Testis (tissue), 3 donors: ENCODE results near the gene NFATC2. TPM values are rescaled to one million over a fixed set of nuclear protein-coding genes. Genes with fewer than 3 reads are reported as not detected.
A peak's percentile ranks its signal among the peaks of the same experiment; 100 is the strongest.

Experiments used
- DNase-seq: peaks from one replicate; pipeline ENCODE4 v3.0.0-alpha.2; 2019
- H3K27ac ChIP-seq, 2 donors: fragments of 200-600 bp; sonication (generic); one replicate each; pipeline ENCODE4 v1.5.1; 2019
- H3K27me3 ChIP-seq: fragments of 200-600 bp; sonication (generic); one replicate; pipeline ENCODE4 v1.5.1; 2019
- H3K36me3 ChIP-seq: fragments of 200-600 bp; sonication (generic); one replicate; pipeline ENCODE4 v1.5.1; 2017; ENCODE audit warnings: low read depth; ENCODE audit errors: missing control alignments
- H3K4me1 ChIP-seq: fragments of 200-600 bp; sonication (generic); one replicate; pipeline ENCODE4 v1.5.1; 2019
- H3K4me3 ChIP-seq, 2 donors: fragments of 200-600 bp; sonication (generic); one replicate each; pipeline ENCODE4 v1.5.1; 2017 to 2019
- H3K9me3 ChIP-seq: fragments of 200-600 bp; sonication (generic); one replicate; pipeline ENCODE4 v1.5.1; 2017
- CTCF ChIP-seq, 3 experiments: fragments of 450-650 bp in 2 of 3; fragments of 200-600 bp in 1 of 3; sonication (generic) in 1 of 3; IDR thresholded peaks; one replicate each; pipeline ENCODE4 v1.5.1; 2016 to 2019; ENCODE audit warnings: antibody characterized with exemption in 3 of 3, mild to moderate bottlenecking in 2 of 3, moderate library complexity in 1 of 3
- POLR2A ChIP-seq: fragments of 450-650 bp; IDR thresholded peaks from one replicate; pipeline ENCODE4 v1.6.1; 2017; ENCODE audit warnings: antibody characterized with exemption, mild to moderate bottlenecking, moderate library complexity
- WGBS, 2 donors: methylation state at CpG; one replicate each; pipeline ENCODE4 v1.1.5; 2018; 5-methylcytosine and 5-hydroxymethylcytosine counted together
- intact Hi-C: fragments of 100-400 bp; cut with DNase I; formaldehyde crosslinking; loops from one replicate; pipeline ENCODE4 v1.15.1; 2023; ENCODE audit warnings: low total_unique reads
- polyA plus RNA-seq: library from polyadenylated mRNA; stranded (reverse); fragments of 350-450 nt; fragmentation: Illumina TruSeq; extraction: RNeasy Lipid Tissue Mini Kit (QIAGEN cat#74804); gene quantifications from one replicate; pipeline ENCODE4 v1.2.3, GENCODE V29; 2014; ENCODE audit warnings: low read depth, low replicate concordance; ENCODE audit not compliant: insufficient read depth
- total RNA-seq, 2 donors: library from RNA; depleted of rRNA; stranded (reverse); fragments of >200 nt; gene quantifications; one replicate each; pipeline ENCODE4 v1.2.3, GENCODE V29; 2016

The NFATC2 gene
- total and polyA plus RNA-seq, 3 donors from 2014 or later, result 5.4 to 7.5 (median 6.5) TPM

GRCh38 chr20:51468636-51469035 lies 73.9 kb downstream of the NFATC2 start:
- no peak for DNase-seq
- Histone ChIP-seq H3K4me3 (no peak overlapping the region), H3K27me3 (no peaks in the 10 kb centered on the region), H3K4me1 (peaks cover 8% of the 10 kb centered on the region), H3K27ac (no peak overlapping the region), H3K36me3 (no peaks in the 10 kb centered on the region), H3K9me3 (no peaks in the 10 kb centered on the region)
- intact Hi-C loops, result no loop called here
- TF ChIP-seq CTCF (IDR thresholded peaks at IDR 0.05) (no peak), POLR2A (no peak)
- 82 to 98% methylated on average over 7 of the region's 7 CpGs for WGBS, 2 donors

- H3K4me1 ChIP-seq, result peaks cover 8% of the 10 kb centered on the region
- no peaks in the 10 kb centered on the region for H3K9me3 ChIP-seq
- TF ChIP-seq POLR2A (no peak), CTCF (IDR thresholded peaks at IDR 0.05) (no peak)
- intact Hi-C loops, result no loop called here
- DNase-seq, result peak; percentile 33
- no peaks in the 10 kb centered on the region for H3K27me3 ChIP-seq
- H3K36me3 ChIP-seq, result no peaks in the 10 kb centered on the region
- H3K4me3 ChIP-seq, result no peak overlapping the region
- peak overlapping the region in 1 of 2 donors; percentile 41 for H3K27ac ChIP-seq
- WGBS, 2 donors, result 36 to 77% methylated on average over 10 of the region's 10 CpGs
Measured at GRCh38 chr20:51467956-51468626, 74.4 kb downstream of the NFATC2 start.

GRCh38 chr20:51463998-51464397 lies 78.5 kb downstream of the NFATC2 start:
- intact Hi-C loops, result no loop called here
- H3K4me1 ChIP-seq, result peaks cover 16% of the 10 kb centered on the region
- no peaks in the 10 kb centered on the region for H3K9me3 ChIP-seq
- H3K27me3 ChIP-seq, result no peaks in the 10 kb centered on the region
- no peak for DNase-seq
- H3K4me3 ChIP-seq, result no peak overlapping the region
- TF ChIP-seq CTCF (IDR thresholded peaks at IDR 0.05) (no peak), POLR2A (no peak)
- H3K27ac ChIP-seq, result no peak overlapping the region
- 86 to 88% methylated on average over 7 to 9 of the region's 9 CpGs for WGBS, 2 donors
- H3K36me3 ChIP-seq, result no peaks in the 10 kb centered on the region

GRCh38 chr20:51463560-51463959 lies 79.0 kb downstream of the NFATC2 start:
- H3K4me1 ChIP-seq, result peaks cover 16% of the 10 kb centered on the region
- no peak overlapping the region for H3K27ac ChIP-seq
- intact Hi-C loops, result no loop called here
- WGBS, 2 donors, result 83 to 85% methylated on average over 6 to 8 of the region's 8 CpGs
- H3K9me3 ChIP-seq, result no peaks in the 10 kb centered on the region
- no peak overlapping the region for H3K4me3 ChIP-seq
- H3K36me3 ChIP-seq, result no peaks in the 10 kb centered on the region
- DNase-seq, result no peak
- TF ChIP-seq CTCF (IDR thresholded peaks at IDR 0.05) (no peak), POLR2A (no peak)
- no peaks in the 10 kb centered on the region for H3K27me3 ChIP-seq
